Osteoblast (primary cell): Measurements from ENCODE around the gene CSNK1A1. TPM values are rescaled to one million over a fixed set of nuclear protein-coding genes. Genes with fewer than 3 reads are reported as not detected.
"Not testable (repeated sequence)": the region's sequence is repeated elsewhere in the genome, so short reads cannot be mapped to it uniquely, and the experiment has no call there.

Experiments used
- DNase-seq: peaks from one replicate; pipeline ENCODE4 v3.0.0; 2011; ENCODE audit warnings: low spot score, mixed read lengths; ENCODE audit not compliant: insufficient read length; ENCODE audit errors: missing footprints
- H2AFZ ChIP-seq: 2 replicates; pipeline ENCODE4 v1.6.0; 2011; ENCODE audit warnings: mild to moderate bottlenecking, low read length
- H3K27ac ChIP-seq: 2 replicates; pipeline ENCODE4 v1.5.1; 2011; ENCODE audit warnings: mild to moderate bottlenecking, low read depth, low read length, moderate library complexity
- H3K27me3 ChIP-seq: 2 replicates; pipeline ENCODE4 v1.6.0; 2012; ENCODE audit warnings: mild to moderate bottlenecking, control low read depth, inconsistent platforms, low read length, moderate library complexity; ENCODE audit not compliant: insufficient read depth
- H3K36me3 ChIP-seq: 2 replicates; pipeline ENCODE4 v1.5.1; 2011; ENCODE audit warnings: mild to moderate bottlenecking, low read length, control low read depth, moderate library complexity; ENCODE audit not compliant: insufficient read depth
- H3K4me1 ChIP-seq: 2 replicates; pipeline ENCODE4 v1.5.1; 2011; ENCODE audit warnings: mild to moderate bottlenecking, low read length, control low read depth, moderate library complexity; ENCODE audit not compliant: insufficient read depth
- H3K4me2 ChIP-seq: 2 replicates; pipeline ENCODE4 v1.6.0; 2011; ENCODE audit warnings: mild to moderate bottlenecking, low read length; ENCODE audit not compliant: insufficient read depth
- H3K4me3 ChIP-seq: fragments of 200-600 bp; sonication (generic); 3 replicates; pipeline ENCODE4 v1.5.1; 2012; ENCODE audit warnings: mild to moderate bottlenecking, low read length, inconsistent platforms; ENCODE audit not compliant: insufficient read depth
- H3K79me2 ChIP-seq: 2 replicates; pipeline ENCODE4 v1.6.0; 2012; ENCODE audit warnings: mild to moderate bottlenecking, low read length, control low read depth, inconsistent platforms; ENCODE audit not compliant: insufficient read depth
- H3K9me3 ChIP-seq: 2 replicates; pipeline ENCODE4 v1.5.1; 2011; ENCODE audit warnings: low read depth, low read length, control low read depth
- H4K20me1 ChIP-seq: 2 replicates; pipeline ENCODE4 v1.6.0; 2012; ENCODE audit warnings: mild to moderate bottlenecking, low read length, control low read depth; ENCODE audit not compliant: insufficient read depth
- total RNA-seq: library from RNA; depleted of rRNA; stranded (reverse); fragments of >200 nt; gene quantifications from 2 replicates; pipeline ENCODE4 v1.2.3, GENCODE V29; 2012
- TF ChIP-seq, protein P1 (sequence below): IDR thresholded peaks from 2 replicates; pipeline ENCODE4 v1.5.1; 2011; ENCODE audit warnings: mild to moderate bottlenecking, low read depth, low read length, moderate library complexity; ENCODE audit errors: extremely low read depth

The CSNK1A1 gene
- total RNA-seq, 1 donor = 497 TPM

GRCh38 chr5:149445739-149446369, 105.4 kb downstream of the CSNK1A1 start:
- H3K9me3 ChIP-seq = no peaks in the 10 kb centered on the region
- H3K4me2 ChIP-seq = peak overlapping the region; percentile 15
- DNase-seq = peak; percentile 93
- peak overlapping the region; percentile 93 for H3K27ac ChIP-seq
- H3K4me3 ChIP-seq = no peak overlapping the region
- TF ChIP-seq, protein P1, sequence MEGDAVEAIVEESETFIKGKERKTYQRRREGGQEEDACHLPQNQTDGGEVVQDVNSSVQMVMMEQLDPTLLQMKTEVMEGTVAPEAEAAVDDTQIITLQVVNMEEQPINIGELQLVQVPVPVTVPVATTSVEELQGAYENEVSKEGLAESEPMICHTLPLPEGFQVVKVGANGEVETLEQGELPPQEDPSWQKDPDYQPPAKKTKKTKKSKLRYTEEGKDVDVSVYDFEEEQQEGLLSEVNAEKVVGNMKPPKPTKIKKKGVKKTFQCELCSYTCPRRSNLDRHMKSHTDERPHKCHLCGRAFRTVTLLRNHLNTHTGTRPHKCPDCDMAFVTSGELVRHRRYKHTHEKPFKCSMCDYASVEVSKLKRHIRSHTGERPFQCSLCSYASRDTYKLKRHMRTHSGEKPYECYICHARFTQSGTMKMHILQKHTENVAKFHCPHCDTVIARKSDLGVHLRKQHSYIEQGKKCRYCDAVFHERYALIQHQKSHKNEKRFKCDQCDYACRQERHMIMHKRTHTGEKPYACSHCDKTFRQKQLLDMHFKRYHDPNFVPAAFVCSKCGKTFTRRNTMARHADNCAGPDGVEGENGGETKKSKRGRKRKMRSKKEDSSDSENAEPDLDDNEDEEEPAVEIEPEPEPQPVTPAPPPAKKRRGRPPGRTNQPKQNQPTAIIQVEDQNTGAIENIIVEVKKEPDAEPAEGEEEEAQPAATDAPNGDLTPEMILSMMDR = no peak
- H3K4me1 ChIP-seq = peaks cover 24% of the 10 kb centered on the region
- H3K36me3 ChIP-seq = no peaks in the 10 kb centered on the region
- H3K79me2 ChIP-seq = no peaks in the 10 kb centered on the region
- no peaks in the 10 kb centered on the region for H3K27me3 ChIP-seq
- H2AFZ ChIP-seq = peak overlapping the region; percentile 56
- no peaks in the 10 kb centered on the region for H4K20me1 ChIP-seq

GRCh38 chr5:149445343-149445738, 105.9 kb downstream of the CSNK1A1 start:
- no peaks in the 10 kb centered on the region for H3K79me2 ChIP-seq
- no peak overlapping the region for H3K4me3 ChIP-seq
- H3K27me3 ChIP-seq = no peaks in the 10 kb centered on the region
- TF ChIP-seq, protein P1 = no peak
- H3K36me3 ChIP-seq = no peaks in the 10 kb centered on the region
- H3K4me1 ChIP-seq = peaks cover 23% of the 10 kb centered on the region
- peak overlapping the region; percentile 93 for H3K27ac ChIP-seq
- no peaks in the 10 kb centered on the region for H4K20me1 ChIP-seq
- H3K4me2 ChIP-seq = peak overlapping the region; percentile 15
- H2AFZ ChIP-seq = peak overlapping the region; percentile 56
- no peaks in the 10 kb centered on the region for H3K9me3 ChIP-seq
- no peak for DNase-seq

DNA sequence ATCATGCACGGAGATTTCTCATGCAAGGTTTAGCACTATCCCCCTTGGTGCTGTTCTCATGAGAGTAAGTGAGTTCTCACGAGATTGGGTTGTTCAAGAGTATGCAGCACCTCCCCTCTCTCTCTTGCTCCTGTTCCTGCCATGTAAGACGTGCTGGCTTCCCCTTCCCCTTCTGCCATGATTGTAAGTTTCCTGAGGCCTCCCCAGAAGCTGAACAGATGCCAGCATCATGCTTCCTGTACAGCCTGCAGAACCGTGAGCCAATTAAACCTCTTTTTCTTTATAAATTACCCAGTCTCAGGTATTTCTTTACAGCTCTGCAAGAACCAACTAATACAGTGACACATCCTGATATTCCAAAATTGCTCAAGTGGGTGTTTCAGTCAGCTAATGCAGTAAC, 106.8 kb downstream of the CSNK1A1 start:
- H3K36me3 ChIP-seq, H3K27me3 ChIP-seq, H4K20me1 ChIP-seq, H3K79me2 ChIP-seq, H2AFZ ChIP-seq, H3K4me2 ChIP-seq, H3K9me3 ChIP-seq, DNase-seq, H3K27ac ChIP-seq, H3K4me3 ChIP-seq: not testable (repeated sequence)
- H3K4me1 ChIP-seq = peaks cover 23% of the 10 kb centered on the region

- H4K20me1 ChIP-seq = no peaks in the 10 kb centered on the region
- H3K36me3 ChIP-seq = no peaks in the 10 kb centered on the region
- H3K4me3 ChIP-seq = no peak overlapping the region
- H3K27me3 ChIP-seq = no peaks in the 10 kb centered on the region
- no peak for DNase-seq
- H3K27ac ChIP-seq = peak overlapping the region; percentile 39
- H2AFZ ChIP-seq = peak overlapping the region; percentile 78
- H3K4me1 ChIP-seq = peaks cover 23% of the 10 kb centered on the region
- H3K9me3 ChIP-seq = no peaks in the 10 kb centered on the region
- TF ChIP-seq, protein P1 = no peak
- no peak overlapping the region for H3K4me2 ChIP-seq
- no peaks in the 10 kb centered on the region for H3K79me2 ChIP-seq
Observed at GRCh38 chr5:149443210-149443609, 108.0 kb downstream of the CSNK1A1 start.
